Activated CD4-positive, alpha-beta T cell treated with anti-CD3 and anti-CD28 coated beads, Interleukin-2, amount 50 U/mL, for 48 hours (primary cell): ENCODE measurements around the gene CCDC74B.
"Not testable (repeated sequence)": the region's sequence is repeated elsewhere in the genome, so short reads cannot be mapped to it uniquely, and the experiment has no call there.

Experiments
- DNase-seq, 2 experiments: peaks; one replicate each; pipeline ENCODE4 v3.0.0-alpha.2; 2020

The CCDC74B gene

GRCh38 chr2:130165293-130166016, 20.5 kb upstream of the CCDC74B start:
- no peak for DNase-seq

GRCh38 chr2:130162968-130163367, 18.1 kb upstream of the CCDC74B start:
- no peak for DNase-seq

GRCh38 chr2:130162486-130162885, 17.6 kb upstream of the CCDC74B start:
- not testable (repeated sequence) for DNase-seq

GRCh38 chr2:130160838-130161705, 16.2 kb upstream of the CCDC74B start:
- DNase-seq: not testable (repeated sequence)

- DNase-seq: no peak
Measured at GRCh38 chr2:130160131-130160530, 15.2 kb upstream of the CCDC74B start.

GRCh38 chr2:130159376-130159775, 14.5 kb upstream of the CCDC74B start:
- not testable (repeated sequence) for DNase-seq

- DNase-seq: no peak
Measured at GRCh38 chr2:130158631-130159030, 13.7 kb upstream of the CCDC74B start.

GRCh38 chr2:130157825-130158514, 13.1 kb upstream of the CCDC74B start:
- DNase-seq: peak in 1 of 2 experiments; percentile 20

- not testable (repeated sequence) for DNase-seq
Measured at GRCh38 chr2:130157354-130157753, 12.4 kb upstream of the CCDC74B start.

GRCh38 chr2:130156624-130157004, 11.7 kb upstream of the CCDC74B start:
- DNase-seq: no peak

- DNase-seq: not testable (repeated sequence)
Measured at GRCh38 chr2:130155956-130156623, 11.2 kb upstream of the CCDC74B start.

- DNase-seq: no peak
Measured at GRCh38 chr2:130154773-130155765, 10.2 kb upstream of the CCDC74B start.

GRCh38 chr2:130154423-130154770, 9.5 kb upstream of the CCDC74B start:
- not testable (repeated sequence) for DNase-seq

GRCh38 chr2:130153721-130154422, 9.0 kb upstream of the CCDC74B start:
- not testable (repeated sequence) for DNase-seq

- DNase-seq: no peak
Measured at GRCh38 chr2:130152816-130153595, 8.1 kb upstream of the CCDC74B start.

GRCh38 chr2:130152136-130152815, 7.4 kb upstream of the CCDC74B start:
- DNase-seq: not testable (repeated sequence)

- DNase-seq: not testable (repeated sequence)
Measured at GRCh38 chr2:130151145-130151512, 6.2 kb upstream of the CCDC74B start.

- no peak for DNase-seq
Measured at GRCh38 chr2:130150181-130151144, 5.6 kb upstream of the CCDC74B start.
